ENCODE results near the gene LENG9.

The LENG9 gene

DNA sequence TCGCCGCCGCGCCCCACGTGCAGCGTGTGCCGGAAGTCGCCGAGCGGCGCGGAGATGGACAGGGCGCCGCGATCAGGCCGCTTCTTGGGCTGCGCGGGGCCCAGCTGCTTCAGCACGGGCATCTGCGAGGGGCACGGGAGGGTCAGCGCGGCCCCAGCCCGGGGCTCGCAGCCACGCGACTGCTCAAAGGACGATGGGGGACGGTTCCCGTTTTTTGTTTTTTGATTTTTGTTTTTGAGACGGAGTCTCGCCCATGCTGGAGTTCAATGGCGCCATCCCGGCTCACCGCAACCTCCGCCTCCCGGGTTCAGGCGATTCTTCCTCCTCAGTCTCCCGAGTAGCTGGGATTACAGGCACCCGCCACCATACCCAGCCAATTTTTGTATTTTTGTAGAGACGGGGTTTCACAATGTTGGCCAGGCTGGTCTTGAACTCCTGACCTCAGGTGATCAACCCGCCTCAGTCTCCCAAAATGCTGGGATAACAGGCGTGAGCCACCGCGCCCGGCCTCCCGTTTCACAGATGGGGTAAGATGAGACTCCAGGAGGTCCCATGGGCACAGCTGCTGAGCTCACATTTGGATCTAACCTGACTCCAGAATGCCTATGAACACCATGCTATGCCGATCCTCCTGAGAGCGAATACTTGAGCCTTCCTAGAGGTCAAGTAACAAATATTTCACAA lies 2.0 kb upstream of the LENG9 start:
- DNase-seq (ENCODE audit: extremely low spot score), result no peak
- no peak for TF ChIP-seq CTCF (IDR thresholded peaks at IDR 0.05; ENCODE audit: control extremely low read depth, extremely low read depth, low read depth, missing control alignments)
- CTCF ChIA-PET, result interaction anchor here (1.2 kb wide), 2 partner anchors 12 to 209 kb away, joined by 4 read pairs; no protein-coding TSS in a partner anchor
- POLR2A ChIA-PET, result no interaction called here

GRCh38 chr19:54464630-54465425 lies 1.2 kb upstream of the LENG9 start:
- ChIA-PET POLR2A (no interaction called here), CTCF (interaction anchor here (1.2 kb wide), 1 partner anchor 210 kb away, joined by 4 read pairs; no protein-coding TSS in a partner anchor)
- peak; percentile 89 for DNase-seq (ENCODE audit: extremely low spot score)
- TF ChIP-seq CTCF (IDR thresholded peaks at IDR 0.05; ENCODE audit: control extremely low read depth, extremely low read depth, low read depth, missing control alignments), result peak; percentile 7

DNA sequence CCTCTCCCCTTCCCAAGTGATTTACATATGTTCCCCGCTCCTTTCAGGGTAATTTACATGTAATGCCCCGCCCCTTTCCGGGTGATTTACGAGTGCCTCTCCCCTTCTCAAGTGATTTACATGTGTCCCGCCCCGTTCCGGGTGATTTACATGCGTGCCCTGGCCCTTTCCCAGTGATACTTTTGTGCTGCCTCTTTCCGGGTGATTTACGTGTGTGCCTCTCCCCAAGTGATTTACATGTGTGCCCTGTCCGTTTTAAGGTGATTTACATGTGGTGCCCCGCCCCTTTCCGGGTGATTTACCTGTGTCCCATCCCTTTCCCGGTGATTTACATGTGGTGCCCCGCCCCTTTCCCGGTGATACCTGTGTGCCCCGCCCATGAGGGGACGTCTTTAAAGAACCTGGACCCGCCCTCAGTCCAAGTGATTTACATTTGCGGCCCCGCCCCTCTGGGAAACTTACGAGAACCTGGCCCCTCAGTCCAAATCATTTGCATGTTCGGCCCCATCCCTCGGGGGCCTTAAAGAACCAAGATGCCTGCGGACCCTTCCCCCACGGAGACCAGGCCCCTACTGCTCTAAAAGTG lies 559 bp upstream of the LENG9 start:
- peak; percentile 85 for DNase-seq (ENCODE audit: extremely low spot score)
- POLR2A ChIA-PET, result interaction anchor here (0.5 to 3.0 kb wide), 8 partner anchors 9 to 211 kb away, joined by 3 to 20 read pairs (median 3); partner anchors contain the start of genes CDC42EP5 and LENG8
- CTCF ChIA-PET, result interaction anchor here (0.7 to 2.6 kb wide), 3 partner anchors 11 to 16 kb away, joined by 3 to 11 read pairs (median 4); no protein-coding TSS in a partner anchor
- no peak for TF ChIP-seq CTCF (IDR thresholded peaks at IDR 0.05; ENCODE audit: control extremely low read depth, extremely low read depth, low read depth, missing control alignments)

- DNase-seq (ENCODE audit: extremely low spot score), result peak; percentile 47
- TF ChIP-seq CTCF (IDR thresholded peaks at IDR 0.05; ENCODE audit: control extremely low read depth, extremely low read depth, low read depth, missing control alignments), result peak; percentile 47
- POLR2A ChIA-PET, result interaction anchor here (0.6 to 3.0 kb wide), 8 partner anchors 9 to 945 kb away, joined by 3 to 20 read pairs (median 3); partner anchors contain the start of genes CDC42EP5, LENG8 and UBE2S
- CTCF ChIA-PET, result interaction anchor here (2.6 kb wide), 1 partner anchor 12 kb away, joined by 11 read pairs; no protein-coding TSS in a partner anchor
Measured at GRCh38 chr19:54462655-54463530, 685 bp downstream of the LENG9 start.

- no peak for DNase-seq (ENCODE audit: extremely low spot score)
- ChIA-PET POLR2A (interaction anchor here (0.5 to 3.0 kb wide), 5 partner anchors 8 to 766 kb away, joined by 3 to 20 read pairs (median 4); partner anchors contain the start of gene LENG8), CTCF (interaction anchor here (2.6 kb wide), 1 partner anchor 11 kb away, joined by 11 read pairs; no protein-coding TSS in a partner anchor)
- TF ChIP-seq CTCF (IDR thresholded peaks at IDR 0.05; ENCODE audit: control extremely low read depth, extremely low read depth, low read depth, missing control alignments), result no peak
Measured at GRCh38 chr19:54462047-54462654, 1.4 kb downstream of the LENG9 start.

Measured in GM10248 (cell line).